ENCODE data around the gene PRKACG. TPM values are rescaled to one million over a fixed set of nuclear protein-coding genes. Genes with fewer than 3 reads are reported as not detected.

Gene PRKACG
- total and polyA plus RNA-seq, 2 of the 8 experiments (the other 6 are each of a cell fraction or from before 2014, with no cell fraction given): not detected

DNA sequence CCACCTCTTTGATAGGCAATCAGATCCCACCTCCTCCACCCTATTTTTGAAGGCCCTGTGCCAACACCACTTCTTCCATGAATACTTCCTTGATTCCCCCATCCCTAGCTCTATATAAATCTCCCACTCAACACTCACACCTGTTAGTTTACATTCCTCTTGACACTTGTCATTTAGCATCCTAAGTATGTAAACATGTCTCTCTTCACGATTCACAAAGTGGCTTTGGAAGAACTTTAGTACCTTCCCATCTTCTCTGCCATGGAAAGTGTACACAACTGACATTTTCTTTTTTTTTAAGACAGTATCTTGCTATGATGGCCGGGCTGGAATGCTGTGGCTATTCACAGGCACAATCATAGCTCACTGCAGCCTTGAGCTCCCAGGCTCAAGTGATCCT lies 20.2 kb upstream of the PRKACG start:
- Histone ChIP-seq H3K23ac (ENCODE audit: insufficient read length) (no peak overlapping the region), H4K20me1 (replicated peaks in 1 of 2; ENCODE audit: control insufficient read depth in 1 of 2, insufficient read depth in 2 of 2, low read length in 2 of 2) (no peaks in the 10 kb centered on the region), H3K4ac (replicated peaks; ENCODE audit: insufficient read length, low read depth, low read length) (no peak overlapping the region), H3K14ac (ENCODE audit: insufficient read length) (no peak overlapping the region), H2BK20ac (ENCODE audit: low read length) (no peak overlapping the region), H4K8ac (ENCODE audit: extremely low read depth, insufficient read depth, low read length) (no peak overlapping the region), H2BK15ac (ENCODE audit: low read length) (no peak overlapping the region), H3K4me3 (ENCODE audit: extremely low read depth in 1 of 4, insufficient read depth in 2 of 4, low read depth in 3 of 4, low read length in 4 of 4) (no peak overlapping the region), H3K9me3 (ENCODE audit: insufficient read depth in 2 of 2, low read depth in 1 of 2, low read length in 1 of 2) (peaks cover 4 to 5% of the 10 kb centered on the region in 2 experiments; a peak in 2 of 4 replicates), H3K9ac (replicated peaks in 1 of 4; ENCODE audit: extremely low read depth in 1 of 4, low read depth in 3 of 4, low read length in 3 of 4) (no peak overlapping the region), H3K23me2 (ENCODE audit: low read depth, low read length) (peaks cover 7% of the 10 kb centered on the region; the same call in 1 of the 2 replicates), H3K4me2 (ENCODE audit: insufficient read depth in 1 of 2, low read depth in 2 of 2, low read length in 2 of 2) (no peak overlapping the region), H4K91ac (replicated peaks; ENCODE audit: insufficient read length, low read length) (no peak overlapping the region), H3K4me1 (replicated peaks in 1 of 4; ENCODE audit: control insufficient read depth in 3 of 4, insufficient read depth in 4 of 4, low read length in 3 of 4) (peaks cover 0 to 4% (median 1%) of the 10 kb centered on the region in 4 experiments; a peak in 2 of 7 replicates), H4K5ac (ENCODE audit: insufficient read length, low read depth, low read length) (no peak overlapping the region), H2BK5ac (ENCODE audit: low read depth, low read length) (no peak overlapping the region), H2AFZ (ENCODE audit: low read length) (no peak overlapping the region), H3K79me2 (ENCODE audit: control insufficient read depth in 1 of 2, insufficient read depth in 2 of 2, low read length in 2 of 2) (peaks cover 5 to 27% of the 10 kb centered on the region in 2 experiments; a peak in 3 of 4 replicates), H2BK120ac (replicated peaks; ENCODE audit: low read depth, low read length) (no peak overlapping the region), H3K56ac (replicated peaks; ENCODE audit: insufficient read length, low read depth, low read length) (no peak overlapping the region), H2AK5ac (ENCODE audit: low read depth, low read length) (no peak overlapping the region; the same call in 1 of the 2 replicates), H3K18ac (ENCODE audit: extremely low read depth, low read length) (no peak overlapping the region), H3K36me3 (ENCODE audit: control insufficient read depth in 2 of 4, insufficient read depth in 4 of 4, low read length in 3 of 4) (no peaks in the 10 kb centered on the region), H3K27me3 (replicated peaks in 1 of 4; ENCODE audit: control insufficient read depth in 3 of 4, extremely low read depth in 1 of 4, insufficient read depth in 3 of 4, low read length in 3 of 4) (no peaks in the 10 kb centered on the region), H3K27ac (ENCODE audit: low read depth, low read length) (no peak overlapping the region), H3K79me1 (ENCODE audit: low read depth, low read length) (no peaks in the 10 kb centered on the region; the same call in 1 of the 2 replicates), H2BK12ac (ENCODE audit: low read depth, low read length) (no peak overlapping the region)
- CTCF ChIA-PET (ENCODE audit: partially characterized antibody): interaction anchor here (0.7 to 1.6 kb wide), 6 partner anchors 35 to 466 kb away, joined by 3 to 6 read pairs (median 4); no protein-coding TSS in a partner anchor
- 87% methylated on average over 2 of the region's 2 CpGs; no CpG with 5 or more reads in 1 of the 2 experiments for WGBS, 2 experiments (ENCODE audit: extremely low coverage in 1 of 2, insufficient coverage in 1 of 2, insufficient read length in 1 of 2, insufficient replicate concordance in 2 of 2, low coverage in 1 of 2, low lambda C conversion rate in 2 of 2, missing lambda C conversion rate in 1 of 2)
- TF ChIP-seq SRF (IDR thresholded peaks at IDR 0.05; ENCODE audit: low read depth, low read length): no peak
- TF ChIP-seq EZH2 (IDR thresholded peaks at IDR 0.05; ENCODE audit: low read depth, low read length, severe bottlenecking): no peak
- POLR2A ChIA-PET (ENCODE audit: partially characterized antibody): no interaction called here
- FAIRE-seq: no peak
- DNase-seq (ENCODE audit: low read depth in 1 of 2, low spot score in 2 of 2): no peak

Data from H1 (cell line).